Gastroesophageal sphincter (tissue), 4 donors: ENCODE results near the gene AKR7A2. TPM values are rescaled to one million over a fixed set of nuclear protein-coding genes. Genes with fewer than 3 reads are reported as not detected.
"Not testable (repeated sequence)": the region's sequence is repeated elsewhere in the genome, so short reads cannot be mapped to it uniquely, and the experiment has no call there.

ENCODE experiments used
- ATAC-seq: fragments of 150-250 bp; one replicate; pipeline ENCODE4 v1.9.1; 2016; ENCODE audit warnings: mild to moderate bottlenecking, moderate library complexity
- H3K27ac ChIP-seq, 4 donors: fragments of 200-600 bp; sonication (generic) in 3 of 4; 1 replicate in 3 of 4; 2 replicates in 1 of 4; pipeline ENCODE4 v1.5.1; 2016 to 2019
- H3K27me3 ChIP-seq: fragments of 200-600 bp; sonication (generic); one replicate; pipeline ENCODE4 v1.5.1; 2019
- H3K36me3 ChIP-seq, 2 donors: fragments of 200-600 bp; sonication (generic); one replicate each; pipeline ENCODE4 v1.5.1; 2019; ENCODE audit warnings: control low read depth in 1 of 2
- H3K4me1 ChIP-seq, 3 donors: fragments of 200-600 bp; sonication (generic); 1 replicate in 2 of 3; 2 replicates in 1 of 3; pipeline ENCODE4 v1.5.1; 2016 to 2019; ENCODE audit warnings: control low read depth in 2 of 3
- H3K4me3 ChIP-seq, 2 donors: fragments of 200-600 bp; sonication (generic); one replicate each; pipeline ENCODE4 v1.5.1; 2019; ENCODE audit warnings: mild to moderate bottlenecking in 1 of 2, moderate library complexity in 1 of 2
- H3K9me3 ChIP-seq, 3 donors: fragments of 200-600 bp; sonication (generic); one replicate each; pipeline ENCODE4 v1.5.1; 2017 to 2019; ENCODE audit warnings: control low read depth in 2 of 3
- CTCF ChIP-seq, 4 experiments: fragments of 200-600 bp in 2 of 4; fragments of 450-650 bp in 2 of 4; sonication (generic) in 1 of 4; IDR thresholded peaks; one replicate each; pipeline ENCODE4 v1.5.1; 2017 to 2019; ENCODE audit warnings: antibody characterized with exemption in 4 of 4, mild to moderate bottlenecking in 2 of 4, moderate library complexity in 2 of 4
- EP300 ChIP-seq: sonication (generic); formaldehyde crosslinking; IDR thresholded peaks from one replicate; pipeline ENCODE4 v1.6.1; 2017; ENCODE audit warnings: antibody characterized with exemption, mild to moderate bottlenecking
- POLR2A ChIP-seq, 2 donors: fragments of 450-650 bp; IDR thresholded peaks; one replicate each; pipeline ENCODE4 v1.6.1; 2017; ENCODE audit warnings: antibody characterized with exemption in 2 of 2, mild to moderate bottlenecking in 2 of 2, moderate library complexity in 1 of 2
- POLR2AphosphoS5 ChIP-seq: sonication (generic); formaldehyde crosslinking; IDR thresholded peaks from one replicate; pipeline ENCODE4 v1.6.1; 2017; ENCODE audit warnings: antibody characterized with exemption
- WGBS, 2 donors: methylation state at CpG; one replicate each; pipeline ENCODE4 v1.1.5; 2018; ENCODE audit warnings: low coverage in 1 of 2; 5-methylcytosine and 5-hydroxymethylcytosine counted together
- total RNA-seq, 4 donors: library from RNA; depleted of rRNA; stranded (reverse); fragments of >200 nt; gene quantifications; one replicate each; pipeline ENCODE4 v1.1.0, GENCODE V29; 2016

AKR7A2 gene
- total RNA-seq, 4 donors from 2014 or later, result 58.2 to 77.2 (median 63.7) TPM

DNA sequence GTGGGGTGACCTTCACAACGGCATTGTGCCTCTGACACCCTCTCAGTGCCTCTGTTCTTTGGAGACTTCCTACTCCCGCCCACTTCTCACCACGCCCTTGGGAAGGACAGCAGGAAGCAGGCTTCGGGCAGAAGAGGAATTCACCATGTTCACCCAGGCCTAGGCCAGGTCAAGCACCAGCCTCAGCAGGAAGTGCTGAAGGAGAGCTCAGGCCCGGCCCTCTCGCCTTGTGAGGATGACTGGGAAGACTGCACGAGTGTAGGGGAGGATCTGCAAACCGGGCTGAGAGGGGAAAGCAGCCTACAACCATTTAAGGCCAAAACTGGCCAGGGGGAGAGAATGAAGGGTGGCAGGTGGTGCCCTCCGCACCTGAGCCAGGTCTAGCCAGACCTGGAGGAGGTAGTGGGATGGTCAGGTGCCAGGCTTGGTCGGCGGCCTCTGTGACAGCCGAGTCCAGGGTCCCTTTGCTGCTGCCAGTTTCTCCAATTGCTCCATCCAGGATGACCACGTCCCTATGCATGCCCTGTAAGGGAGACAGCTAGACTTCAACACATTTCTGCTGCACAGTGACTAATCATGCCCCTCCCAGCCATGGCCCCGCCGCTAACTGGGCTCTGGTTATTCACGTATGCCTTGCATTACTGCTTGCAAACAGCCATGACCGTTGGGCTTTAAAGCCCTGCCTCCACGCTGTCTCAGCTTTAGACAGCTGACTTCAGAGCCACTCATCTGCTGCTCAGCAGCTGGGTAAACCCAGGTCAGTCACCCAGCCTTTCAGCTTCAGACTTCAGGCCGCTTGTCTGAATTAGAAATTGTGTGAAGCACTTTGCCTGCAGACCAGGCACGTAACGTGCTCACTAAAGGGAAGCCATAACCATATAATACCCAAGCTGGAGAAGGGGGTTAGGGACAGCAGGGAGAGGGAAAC lies 51.5 kb downstream of the AKR7A2 start:
- WGBS, 2 donors, result 75% methylated on average over 10 of the region's 21 CpGs; no CpG with 5 or more reads in 1 of the 2 donors
- no peak for ATAC-seq
- Histone ChIP-seq H3K9me3 (no peaks in the 10 kb centered on the region), H3K4me1 (no peaks in the 10 kb centered on the region), H3K27ac (no peak overlapping the region), H3K4me3 (no peak overlapping the region), H3K27me3 (no peaks in the 10 kb centered on the region), H3K36me3 (peaks cover 0 to 55% of the 10 kb centered on the region in 2 donors)
- TF ChIP-seq POLR2A (IDR thresholded peaks at IDR 0.05) (no peak), EP300 (no peak), POLR2AphosphoS5 (no peak), CTCF (IDR thresholded peaks at IDR 0.05) (no peak)

DNA sequence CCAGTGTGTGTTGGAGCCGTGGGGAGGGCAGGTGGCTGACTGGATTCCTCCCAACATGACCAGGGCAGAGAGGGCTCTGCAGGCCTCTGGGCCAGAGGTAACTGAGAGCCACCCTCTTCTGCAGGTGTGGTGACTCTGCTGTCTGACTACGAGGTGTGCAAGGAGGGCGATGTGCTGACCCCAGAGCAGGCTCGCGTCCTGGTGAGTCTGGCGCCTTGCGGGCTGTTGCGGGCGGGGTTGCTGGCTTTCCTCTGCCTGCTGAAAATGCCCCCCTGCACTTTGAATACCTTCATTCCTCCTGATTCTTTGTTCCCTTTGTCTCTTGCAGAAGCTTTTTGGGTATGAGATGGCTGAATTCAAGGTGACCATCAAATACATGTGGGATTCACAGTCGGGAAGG lies 53.6 kb downstream of the AKR7A2 start:
- Histone ChIP-seq H3K36me3 (peaks cover 0 to 61% of the 10 kb centered on the region in 2 donors), H3K27ac (no peak overlapping the region), H3K4me1 (peaks cover 0 to 9% (median 3%) of the 10 kb centered on the region in 3 donors), H3K9me3 (no peaks in the 10 kb centered on the region), H3K4me3 (no peak overlapping the region), H3K27me3 (no peaks in the 10 kb centered on the region)
- 60% methylated on average over 1 of the region's 10 CpGs; no CpG with 5 or more reads in 1 of the 2 donors for WGBS, 2 donors
- TF ChIP-seq EP300, result no peak
- TF ChIP-seq POLR2A (IDR thresholded peaks at IDR 0.05), result no peak
- no peak for TF ChIP-seq CTCF (IDR thresholded peaks at IDR 0.05)
- no peak for TF ChIP-seq POLR2AphosphoS5
- no peak for ATAC-seq

GRCh38 chr1:19257178-19257914 lies 54.6 kb downstream of the AKR7A2 start:
- Histone ChIP-seq H3K27me3 (no peaks in the 10 kb centered on the region), H3K27ac (no peak overlapping the region), H3K4me1 (peaks cover 2 to 19% (median 13%) of the 10 kb centered on the region in 3 donors), H3K9me3 (no peaks in the 10 kb centered on the region), H3K4me3 (no peak overlapping the region), H3K36me3 (peaks cover 0 to 61% of the 10 kb centered on the region in 2 donors)
- no peak for ATAC-seq
- WGBS, 2 donors, result 51 to 80% methylated on average over 7 to 9 of the region's 15 CpGs
- no peak for TF ChIP-seq CTCF (IDR thresholded peaks at IDR 0.05)
- no peak for TF ChIP-seq POLR2AphosphoS5
- no peak for TF ChIP-seq EP300
- TF ChIP-seq POLR2A (IDR thresholded peaks at IDR 0.05), result no peak

GRCh38 chr1:19256301-19256700 lies 55.6 kb downstream of the AKR7A2 start:
- not testable (repeated sequence) for H3K27me3 ChIP-seq, H3K4me3 ChIP-seq, ATAC-seq, H3K27ac ChIP-seq, H3K9me3 ChIP-seq
- H3K36me3 ChIP-seq, result peaks cover 0 to 61% of the 10 kb centered on the region in 2 donors
- peaks cover 2 to 24% (median 15%) of the 10 kb centered on the region in 3 donors for H3K4me1 ChIP-seq
- WGBS, 2 donors, result 100% methylated on average over 3 of the region's 5 CpGs; no CpG with 5 or more reads in 1 of the 2 donors

- WGBS, 2 donors, result 70 to 76% methylated on average over 2 to 3 of the region's 4 CpGs
- H3K36me3 ChIP-seq, result peaks cover 0 to 53% of the 10 kb centered on the region in 2 donors
These were observed 56.7 kb downstream of the AKR7A2 start for GRCh38 chr1:19255288-19255687.

More at GRCh38 chr1:19255288-19255687, 56.7 kb downstream of the AKR7A2 start:
- Histone ChIP-seq H3K4me3 (no peak overlapping the region), H3K27ac (no peak overlapping the region), H3K27me3 (no peaks in the 10 kb centered on the region), H3K9me3 (no peaks in the 10 kb centered on the region), H3K4me1 (peaks cover 2 to 33% (median 22%) of the 10 kb centered on the region in 3 donors)
- ATAC-seq, result no peak
- TF ChIP-seq POLR2A (IDR thresholded peaks at IDR 0.05) (no peak), POLR2AphosphoS5 (no peak), EP300 (no peak), CTCF (IDR thresholded peaks at IDR 0.05) (no peak)
